ENCODE measurements around the gene SYAP1.
"Not testable (repeated sequence)": the region's sequence is repeated elsewhere in the genome, so short reads cannot be mapped to it uniquely, and the experiment has no call there.

The SYAP1 gene

DNA sequence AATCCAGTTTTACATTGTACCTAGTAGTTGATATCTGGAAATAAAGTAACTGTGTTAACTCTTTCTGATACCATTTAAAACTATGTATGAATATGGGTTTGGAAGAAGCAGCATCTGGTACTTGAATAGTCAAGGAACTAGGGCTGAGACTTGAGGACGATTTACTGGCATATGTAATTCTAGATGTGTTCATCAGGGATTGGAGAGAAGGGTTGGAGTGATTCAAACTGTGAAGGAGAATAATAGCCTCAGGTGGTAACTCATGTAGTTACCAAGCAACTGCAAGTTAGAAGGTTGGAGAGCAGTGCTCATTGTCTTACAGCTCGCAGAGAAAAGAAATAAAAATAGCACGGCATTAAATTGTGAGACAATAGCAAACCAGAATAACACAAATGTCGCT lies 37.3 kb downstream of the SYAP1 start:
- Histone ChIP-seq H3K27me3 (replicated peaks; ENCODE audit: control insufficient read depth, insufficient read depth, low read length) (no peaks in the 10 kb centered on the region), H3K4me3 (replicated peaks; ENCODE audit: low read depth, low read length) (no peak overlapping the region), H3K36me3 (ENCODE audit: control insufficient read depth, insufficient read depth, low read length) (peaks cover 4% of the 10 kb centered on the region)
- TF ChIP-seq, protein P1, sequence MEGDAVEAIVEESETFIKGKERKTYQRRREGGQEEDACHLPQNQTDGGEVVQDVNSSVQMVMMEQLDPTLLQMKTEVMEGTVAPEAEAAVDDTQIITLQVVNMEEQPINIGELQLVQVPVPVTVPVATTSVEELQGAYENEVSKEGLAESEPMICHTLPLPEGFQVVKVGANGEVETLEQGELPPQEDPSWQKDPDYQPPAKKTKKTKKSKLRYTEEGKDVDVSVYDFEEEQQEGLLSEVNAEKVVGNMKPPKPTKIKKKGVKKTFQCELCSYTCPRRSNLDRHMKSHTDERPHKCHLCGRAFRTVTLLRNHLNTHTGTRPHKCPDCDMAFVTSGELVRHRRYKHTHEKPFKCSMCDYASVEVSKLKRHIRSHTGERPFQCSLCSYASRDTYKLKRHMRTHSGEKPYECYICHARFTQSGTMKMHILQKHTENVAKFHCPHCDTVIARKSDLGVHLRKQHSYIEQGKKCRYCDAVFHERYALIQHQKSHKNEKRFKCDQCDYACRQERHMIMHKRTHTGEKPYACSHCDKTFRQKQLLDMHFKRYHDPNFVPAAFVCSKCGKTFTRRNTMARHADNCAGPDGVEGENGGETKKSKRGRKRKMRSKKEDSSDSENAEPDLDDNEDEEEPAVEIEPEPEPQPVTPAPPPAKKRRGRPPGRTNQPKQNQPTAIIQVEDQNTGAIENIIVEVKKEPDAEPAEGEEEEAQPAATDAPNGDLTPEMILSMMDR (IDR thresholded peaks at IDR 0.05; ENCODE audit: insufficient read depth, low read length, poor library complexity, severe bottlenecking), result no peak
- no peak for DNase-seq (ENCODE audit: extremely low read depth, insufficient read length)

DNA sequence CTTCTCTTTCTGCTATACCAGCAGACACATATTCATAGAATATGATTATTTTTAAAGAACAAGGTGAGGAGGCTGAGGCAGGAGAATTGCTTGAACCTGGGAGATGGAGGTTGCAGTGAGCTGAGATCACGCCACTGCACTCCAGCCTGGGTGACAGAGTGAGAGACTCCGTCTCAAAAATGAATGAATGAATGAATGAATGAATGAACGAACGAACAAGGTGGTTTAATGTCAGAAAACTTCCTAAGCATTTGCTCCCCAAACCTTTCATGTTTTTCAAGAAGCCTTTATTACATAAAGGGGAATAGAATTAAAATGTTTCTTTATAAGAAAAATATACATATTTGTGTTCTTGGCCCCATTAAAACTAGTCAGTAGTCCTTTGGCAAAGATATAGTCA lies 42.1 kb downstream of the SYAP1 start:
- H3K27me3 ChIP-seq (replicated peaks; ENCODE audit: control insufficient read depth, insufficient read depth, low read length); H3K36me3 ChIP-seq (ENCODE audit: control insufficient read depth, insufficient read depth, low read length); DNase-seq (ENCODE audit: extremely low read depth, insufficient read length); H3K4me3 ChIP-seq (replicated peaks; ENCODE audit: low read depth, low read length): not testable (repeated sequence)

DNA sequence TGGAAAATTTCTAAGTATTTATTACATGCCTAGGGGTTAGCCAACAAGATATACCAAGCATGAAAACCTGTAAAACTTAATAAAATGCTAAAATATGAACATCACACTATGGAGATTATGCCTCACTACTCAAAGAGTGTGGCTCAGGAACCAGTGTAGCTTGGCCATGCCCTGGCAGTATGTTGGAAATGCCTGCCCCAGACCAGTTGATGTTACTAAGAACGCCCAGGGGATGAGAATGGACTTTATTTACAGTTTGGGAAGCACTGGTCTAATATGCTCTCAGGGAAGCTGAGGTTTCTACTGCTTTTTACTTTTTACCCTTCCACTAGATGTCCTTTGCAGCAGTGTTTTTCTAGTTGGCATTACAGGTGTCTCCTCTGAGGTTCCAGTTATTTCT lies 43.2 kb downstream of the SYAP1 start:
- H3K27me3 ChIP-seq (replicated peaks; ENCODE audit: control insufficient read depth, insufficient read depth, low read length), result no peaks in the 10 kb centered on the region
- H3K36me3 ChIP-seq (ENCODE audit: control insufficient read depth, insufficient read depth, low read length), result no peaks in the 10 kb centered on the region
- TF ChIP-seq, protein P1 (IDR thresholded peaks at IDR 0.05; ENCODE audit: insufficient read depth, low read length, poor library complexity, severe bottlenecking), result no peak
- DNase-seq (ENCODE audit: extremely low read depth, insufficient read length), result no peak
- no peak overlapping the region for H3K4me3 ChIP-seq (replicated peaks; ENCODE audit: low read depth, low read length)

GRCh38 chrX:16765594-16765993 lies 46.2 kb downstream of the SYAP1 start:
- Histone ChIP-seq H3K27me3 (replicated peaks; ENCODE audit: control insufficient read depth, insufficient read depth, low read length) (no peaks in the 10 kb centered on the region), H3K4me3 (replicated peaks; ENCODE audit: low read depth, low read length) (no peak overlapping the region), H3K36me3 (ENCODE audit: control insufficient read depth, insufficient read depth, low read length) (no peaks in the 10 kb centered on the region)
- DNase-seq (ENCODE audit: extremely low read depth, insufficient read length), result no peak
- TF ChIP-seq, protein P1 (IDR thresholded peaks at IDR 0.05; ENCODE audit: insufficient read depth, low read length, poor library complexity, severe bottlenecking), result no peak

DNA sequence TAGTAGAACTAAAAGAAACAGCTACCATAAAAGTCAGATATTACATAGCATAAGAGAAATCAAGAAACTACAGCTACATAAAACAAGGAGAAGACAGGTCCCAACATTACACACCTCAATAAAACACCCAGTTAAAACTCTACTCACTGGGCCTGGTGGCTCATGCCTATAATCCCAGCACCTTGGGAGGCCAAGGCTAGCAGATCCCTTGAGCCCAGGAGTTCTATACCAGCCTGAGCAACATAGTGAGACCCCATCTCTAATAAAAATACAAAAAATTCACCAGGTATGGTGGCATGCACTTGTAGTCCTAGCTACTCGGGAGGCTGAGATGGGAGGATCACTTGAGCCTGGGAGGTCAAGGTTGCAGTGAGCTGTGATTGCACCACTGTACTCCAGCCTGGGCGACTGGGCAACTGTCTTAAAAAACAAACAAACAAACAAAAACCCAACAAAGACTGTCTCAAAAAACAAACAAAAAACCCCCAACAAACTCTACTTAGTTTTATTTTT lies 51.6 kb downstream of the SYAP1 start:
- DNase-seq (ENCODE audit: extremely low read depth, insufficient read length), result no peak
- Histone ChIP-seq H3K27me3 (replicated peaks; ENCODE audit: control insufficient read depth, insufficient read depth, low read length) (no peaks in the 10 kb centered on the region), H3K4me3 (replicated peaks; ENCODE audit: low read depth, low read length) (no peak overlapping the region), H3K36me3 (ENCODE audit: control insufficient read depth, insufficient read depth, low read length) (no peaks in the 10 kb centered on the region)
- TF ChIP-seq, protein P1 (IDR thresholded peaks at IDR 0.05; ENCODE audit: insufficient read depth, low read length, poor library complexity, severe bottlenecking), result no peak

DNA sequence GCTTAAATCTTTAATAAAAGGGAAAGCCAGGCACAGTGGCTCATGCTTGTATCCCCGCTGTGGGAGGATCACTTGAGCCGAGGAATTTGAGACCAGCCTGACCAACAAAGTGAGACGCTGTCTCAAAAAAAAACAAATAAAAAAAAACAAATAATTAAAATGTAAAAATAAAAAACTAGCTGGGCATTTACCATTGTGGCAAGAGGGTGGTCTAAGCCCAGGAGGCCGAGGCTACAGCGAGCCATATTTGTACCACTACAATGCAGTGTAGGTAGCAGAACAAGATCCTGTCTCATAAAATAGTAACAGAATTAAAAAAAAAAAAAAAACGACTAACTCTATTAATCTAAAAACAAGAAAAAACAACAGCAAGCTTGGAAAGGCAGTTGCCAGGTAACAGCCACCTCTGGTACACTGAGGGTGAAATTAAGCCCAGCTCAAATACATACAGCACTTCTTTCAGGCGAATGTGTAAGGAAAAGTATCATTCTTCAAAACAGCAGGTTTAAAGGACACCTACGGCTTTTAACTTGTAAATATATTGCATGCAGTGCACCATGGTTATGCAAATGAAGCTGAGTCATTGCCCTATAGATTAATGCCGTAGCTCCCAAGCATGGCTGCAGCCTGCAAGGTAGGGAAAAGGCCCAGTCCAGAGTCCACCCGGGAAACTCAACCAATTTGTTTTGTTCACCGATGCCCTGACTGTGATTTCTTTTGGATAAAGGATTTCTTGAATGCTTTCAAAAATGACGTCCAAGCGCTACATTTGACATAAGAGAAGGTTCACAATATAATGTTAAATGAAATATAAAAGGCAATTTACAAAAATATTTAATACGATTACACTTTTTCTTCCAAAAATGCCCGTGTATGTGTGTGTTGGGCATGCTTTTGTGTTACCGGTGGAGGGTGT lies 52.3 kb downstream of the SYAP1 start:
- Histone ChIP-seq H3K27me3 (replicated peaks; ENCODE audit: control insufficient read depth, insufficient read depth, low read length) (no peaks in the 10 kb centered on the region), H3K36me3 (ENCODE audit: control insufficient read depth, insufficient read depth, low read length) (no peaks in the 10 kb centered on the region), H3K4me3 (replicated peaks; ENCODE audit: low read depth, low read length) (no peak overlapping the region)
- DNase-seq (ENCODE audit: extremely low read depth, insufficient read length), result peak; percentile 9
- TF ChIP-seq, protein P1 (IDR thresholded peaks at IDR 0.05; ENCODE audit: insufficient read depth, low read length, poor library complexity, severe bottlenecking), result no peak
